Heart left ventricle (tissue), 16 donors: Measurements from ENCODE around the gene ACSL4. TPM values are rescaled to one million over a fixed set of nuclear protein-coding genes. Genes with fewer than 3 reads are reported as not detected.

ENCODE experiments used
- ATAC-seq, 4 donors: fragments of 200-7000 bp; cut with Tn5 transposase; one replicate each; pipeline ENCODE4 v1.9.1; 2020 to 2022; ENCODE audit warnings: moderate library complexity in 4 of 4, mild to moderate bottlenecking in 3 of 4, moderate number of reproducible peaks in 1 of 4
- DNase-seq, 5 donors: peaks; one replicate each; pipeline ENCODE4 v3.0.0-alpha.2; 2020
- H3K27ac ChIP-seq, 12 donors: fragments of 200-600 bp; sonication (generic) in 4 of 12; one replicate each; pipeline versions ENCODE4 v1.5.0 to v1.8.0; 2016 to 2022; ENCODE audit warnings: mild to moderate bottlenecking in 2 of 12
- H3K27me3 ChIP-seq, 9 donors: fragments of 200-600 bp; sonication (generic) in 2 of 9; one replicate each; pipeline versions ENCODE4 v1.5.1 to v1.8.0; 2016 to 2022; ENCODE audit warnings: mild to moderate bottlenecking in 3 of 9
- H3K36me3 ChIP-seq, 9 donors: fragments of 200-600 bp; sonication (generic) in 2 of 9; one replicate each; pipeline versions ENCODE4 v1.5.0 to v1.8.0; 2018 to 2022; ENCODE audit warnings: mild to moderate bottlenecking in 2 of 9
- H3K4me1 ChIP-seq, 12 donors: fragments of 200-600 bp; sonication (generic) in 4 of 12; one replicate each; pipeline versions ENCODE4 v1.5.0 to v1.8.0; 2016 to 2022; ENCODE audit warnings: mild to moderate bottlenecking in 3 of 12
- H3K4me3 ChIP-seq, 12 donors: fragments of 200-600 bp; sonication (generic) in 4 of 12; one replicate each; pipeline versions ENCODE4 v1.5.0 to v1.8.0; 2017 to 2022; ENCODE audit warnings: mild to moderate bottlenecking in 9 of 12, moderate library complexity in 4 of 12
- H3K9me3 ChIP-seq, 12 donors: fragments of 200-600 bp; sonication (generic) in 4 of 12; one replicate each; pipeline versions ENCODE4 v1.5.0 to v1.8.0; 2016 to 2022; ENCODE audit warnings: mild to moderate bottlenecking in 1 of 12
- CTCF ChIP-seq, 12 donors: fragments of 200-600 bp; sonication (generic) in 4 of 12; IDR thresholded peaks; one replicate each; pipeline versions ENCODE4 v1.5.0 to v1.8.0; 2018 to 2022; ENCODE audit warnings: antibody characterized with exemption in 12 of 12, mild to moderate bottlenecking in 5 of 12
- POLR2A ChIP-seq, 2 donors: fragments of 450-650 bp; IDR thresholded peaks; one replicate each; pipeline ENCODE4 v1.6.1; 2017; ENCODE audit warnings: antibody characterized with exemption in 2 of 2, mild to moderate bottlenecking in 2 of 2, moderate library complexity in 2 of 2
- WGBS, 4 donors: extraction: QIAGEN DNeasy Blood & Tissue Kit in 2 of 4; methylation state at CpG; one replicate each; pipeline versions ENCODE4 v1.1.5 to v1.1.7; 2013 to 2018; 5-methylcytosine and 5-hydroxymethylcytosine counted together
- intact Hi-C, 10 donors: fragments of 100-400 bp; cut with DNase I; formaldehyde crosslinking; loops; one replicate each; pipeline versions ENCODE4 v1.11.1 to v1.14.2; 2022
- polyA plus RNA-seq, 2 donors: library from polyadenylated mRNA; stranded (reverse); fragments of 200-250 nt; gene quantifications; one replicate each; pipeline ENCODE4 v1.2.3, GENCODE V29; 2013
- total RNA-seq, 9 donors: library from RNA; depleted of rRNA in 2 of 9; stranded (reverse); fragments of >200 nt in 2 of 9; fragmentation: NEBNext Ultra II Directional in 3 of 9; extraction: Animal tissue kit (Norgen Biotek cat#: 25700) in 3 of 9; gene quantifications; one replicate each; pipeline versions ENCODE4 v1.1.0 to v1.2.4, GENCODE V29; 2016 to 2023
- donor health status: ischemic (EF 13 %, LVEDD 7.1; RV severe dilation, severe dysfunction).
- donor health status: healthy with polysubstance abuse.
- donor health status: DM: no; HTN: yes; CAD: no.
- donor health status: DM: no; HTN: no; CAD: no.
- donor health status: ischemic (EF 25% LVEDD 6.9; RV normal size, moderate dysfunction).
- donor health status: ischemic (EF 25% LVEDD 5.7; RV mildly dilated, moderate dysfunction).
- donor health status: healthy.
- donor health status: DM: yes; HTN: yes; CAD: no.
- donor health status: ischemic (EF 35%, LVEDD 5.7; RV mildly dilated, moderate dysfunction).
- donor health status: nonischemic (EF 11% LVEDD 7.7; RV severe dilation, severe dysfunction).
- donor health status: DM: yes; HTN: yes; CAD: no.
- donor health status: PGD.
- donor health status: ischemic (EF 29% LVEDD 5.4; RV normal size, mild dysfunction).
- donor health status: nonischemic (EF 23%, LVEDD 6.1; RV moderate dilation, normal function).

The ACSL4 gene
- total and polyA plus RNA-seq, 11 donors: 11.7 to 68.7 (median 54.9) TPM

DNA sequence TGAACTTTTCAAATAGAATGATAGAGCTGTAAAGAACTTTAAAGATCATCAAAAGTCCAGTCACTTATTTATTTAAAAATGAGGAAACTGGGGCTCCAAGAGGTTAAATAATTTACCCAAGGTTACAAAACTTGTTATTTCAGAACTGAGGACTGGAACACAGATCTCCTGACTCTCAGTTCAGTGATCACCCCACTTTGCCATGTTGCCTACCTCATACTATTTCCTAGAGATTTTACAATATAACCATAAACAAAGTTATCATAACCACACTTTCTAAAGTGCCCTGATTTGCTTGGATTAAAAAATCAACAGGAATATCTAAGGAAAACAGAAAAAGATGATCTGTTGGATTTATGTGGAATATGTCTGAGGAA lies 7.4 kb upstream of the ACSL4 start:
- H3K4me1 ChIP-seq: no peaks in the 10 kb centered on the region
- intact Hi-C loops: no loop called here
- DNase-seq: no peak
- H3K27ac ChIP-seq: no peak overlapping the region
- H3K36me3 ChIP-seq: no peaks in the 10 kb centered on the region
- H3K27me3 ChIP-seq: peaks cover 0 to 3% (median 0%) of the 10 kb centered on the region in 9 donors
- no peaks in the 10 kb centered on the region for H3K9me3 ChIP-seq
- H3K4me3 ChIP-seq: no peak overlapping the region
- ATAC-seq: no peak
- TF ChIP-seq POLR2A (IDR thresholded peaks at IDR 0.05) (no peak), CTCF (IDR thresholded peaks at IDR 0.05) (no peak)

DNA sequence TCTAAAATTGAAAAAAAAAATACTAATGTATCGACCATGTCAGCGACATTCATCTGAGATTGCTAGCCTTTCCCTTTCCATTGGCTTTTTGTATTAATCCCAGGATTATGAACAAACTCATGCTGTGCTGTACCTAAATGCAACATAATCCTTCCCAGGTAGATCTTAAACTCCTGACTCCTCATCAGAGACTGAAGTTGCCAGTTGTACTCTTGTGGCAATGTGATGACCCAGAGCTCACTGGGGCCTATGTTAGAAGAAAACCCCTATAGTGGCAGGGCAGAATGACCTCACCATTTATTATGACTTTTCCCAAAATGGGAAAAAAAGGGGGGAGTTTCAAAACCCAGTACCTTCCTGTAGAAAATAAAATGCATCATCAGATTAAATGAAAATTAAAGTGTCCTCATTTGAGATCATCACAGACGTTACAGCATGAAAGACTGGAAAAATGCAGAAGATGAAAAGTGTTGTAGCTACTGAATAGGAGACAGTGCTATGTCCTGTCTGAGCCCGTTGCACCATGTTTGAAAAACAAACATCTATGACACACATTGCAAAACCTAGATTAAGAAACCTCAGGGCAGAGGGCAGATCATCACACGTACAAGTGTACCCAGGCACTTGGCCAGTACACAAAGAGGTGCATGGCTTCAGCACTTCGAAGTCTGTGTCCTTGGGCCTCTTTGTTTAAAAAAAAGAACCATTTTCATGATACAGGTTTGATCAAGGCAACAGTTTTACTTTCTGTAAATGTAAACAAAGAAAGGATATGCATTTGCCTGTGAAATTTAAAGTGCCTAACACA lies 6.8 kb upstream of the ACSL4 start:
- H3K27ac ChIP-seq: no peak overlapping the region

GRCh38 chrX:109735202-109735744 lies 2.2 kb upstream of the ACSL4 start:
- no peaks in the 10 kb centered on the region for H3K9me3 ChIP-seq
- H3K4me3 ChIP-seq: no peak overlapping the region
- DNase-seq (no peak), ATAC-seq (no peak)
- no peaks in the 10 kb centered on the region for H3K36me3 ChIP-seq
- intact Hi-C loops: no loop called here
- H3K27me3 ChIP-seq: peaks cover 0 to 5% (median 0%) of the 10 kb centered on the region in 9 donors
- H3K4me1 ChIP-seq: peaks cover 0 to 17% (median 0%) of the 10 kb centered on the region in 12 donors
- TF ChIP-seq POLR2A (IDR thresholded peaks at IDR 0.05) (no peak), CTCF (IDR thresholded peaks at IDR 0.05) (no peak)
- no peak overlapping the region for H3K27ac ChIP-seq
- 75 to 80% (median 78%) methylated on average over 5 of the region's 5 CpGs for WGBS, 4 donors

More for the DNA sequence above, 6.8 kb upstream of the ACSL4 start:
- TF ChIP-seq CTCF (IDR thresholded peaks at IDR 0.05) (no peak), POLR2A (IDR thresholded peaks at IDR 0.05) (no peak)
- Histone ChIP-seq H3K4me1 (no peaks in the 10 kb centered on the region), H3K4me3 (no peak overlapping the region), H3K9me3 (no peaks in the 10 kb centered on the region), H3K27me3 (peaks cover 0 to 2% (median 0%) of the 10 kb centered on the region in 9 donors), H3K36me3 (no peaks in the 10 kb centered on the region)
- 66 to 77% (median 71%) methylated on average over 6 of the region's 6 CpGs for WGBS, 4 donors
- DNase-seq (no peak), ATAC-seq (peak in 1 of 4 donors; percentile 41)
- intact Hi-C loops: no loop called here

GRCh38 chrX:109733613-109734083 lies 591 bp upstream of the ACSL4 start:
- Histone ChIP-seq H3K27me3 (peaks cover 0 to 5% (median 0%) of the 10 kb centered on the region in 9 donors), H3K4me1 (peaks cover 0 to 31% (median 0%) of the 10 kb centered on the region in 12 donors), H3K36me3 (no peaks in the 10 kb centered on the region), H3K9me3 (no peaks in the 10 kb centered on the region), H3K27ac (peak overlapping the region; percentile 47 to 94 (median 88)), H3K4me3 (peak overlapping the region; percentile 57 to 99 (median 78))
- intact Hi-C loops: no loop called here
- DNase-seq (no peak), ATAC-seq (no peak)
- TF ChIP-seq POLR2A (IDR thresholded peaks at IDR 0.05) (no peak), CTCF (IDR thresholded peaks at IDR 0.05) (no peak)
- WGBS, 4 donors: 18 to 55% (median 33%) methylated on average over 15 of the region's 15 CpGs
